ENCODE measurements around the gene B9D1.

B9D1 gene

DNA sequence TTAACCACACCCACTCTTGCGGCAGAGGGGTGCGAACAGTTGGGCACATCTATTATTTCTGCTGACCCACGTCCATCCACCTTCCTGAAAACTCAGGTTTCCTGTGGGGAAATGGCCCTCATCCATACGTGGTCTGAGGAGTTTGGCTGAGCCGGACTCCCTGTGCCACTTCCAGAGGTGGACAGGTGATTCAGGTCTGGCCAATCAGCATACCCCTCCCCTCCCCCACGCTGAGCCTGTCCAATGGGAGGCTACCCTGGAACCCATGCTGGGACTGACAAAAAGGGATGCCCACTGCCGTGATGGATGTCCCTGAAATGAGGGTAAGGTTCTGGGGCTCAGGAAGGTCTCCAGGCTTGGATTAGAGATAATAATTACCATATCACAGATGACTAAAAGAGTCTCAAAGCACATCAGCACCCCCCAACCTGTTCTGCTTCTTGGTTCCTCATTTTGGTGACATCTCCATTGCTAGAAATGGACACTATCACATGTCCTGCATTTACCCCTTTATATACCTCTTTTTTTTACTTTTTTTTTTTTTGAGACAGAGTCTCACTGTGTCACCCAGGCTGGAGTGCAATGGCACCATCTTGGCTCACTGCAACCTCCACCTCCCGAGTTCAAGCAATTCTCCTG, 10.5 kb upstream of the B9D1 start:
- Histone ChIP-seq H3K27me3 (ENCODE audit: insufficient read depth, low read length, poor library complexity) (no peaks in the 10 kb centered on the region), H2AFZ (ENCODE audit: low read depth, low read length) (no peak overlapping the region), H3K36me3 (ENCODE audit: insufficient read depth, low read length) (no peaks in the 10 kb centered on the region; the same call in 1 of the 2 replicates), H4K20me1 (ENCODE audit: insufficient read depth, low read length) (peaks cover 2% of the 10 kb centered on the region; the same call in 1 of the 2 replicates), H3K27ac (ENCODE audit: low read length) (no peak overlapping the region), H3K9ac (ENCODE audit: low read depth, low read length) (no peak overlapping the region), H3K4me3 (ENCODE audit: low read depth in 1 of 2, low read length in 2 of 2) (no peak overlapping the region), H3K4me1 (ENCODE audit: insufficient read depth, low read length) (peaks cover 15% of the 10 kb centered on the region), H3K79me2 (ENCODE audit: insufficient read depth, low read length) (peaks cover 6% of the 10 kb centered on the region), H3K4me2 (ENCODE audit: insufficient read depth, low read length) (no peak overlapping the region), H3K9me3 (ENCODE audit: insufficient read depth, low read length, severe bottlenecking) (no peaks in the 10 kb centered on the region)
- no peak for DNase-seq
- ATAC-seq (ENCODE audit: insufficient read depth, low read depth): no peak
- TF ChIP-seq EZH2 (IDR thresholded peaks at IDR 0.05; ENCODE audit: borderline replicate concordance, low read depth, low read length, severe bottlenecking): no peak
- TF ChIP-seq, protein P1, sequence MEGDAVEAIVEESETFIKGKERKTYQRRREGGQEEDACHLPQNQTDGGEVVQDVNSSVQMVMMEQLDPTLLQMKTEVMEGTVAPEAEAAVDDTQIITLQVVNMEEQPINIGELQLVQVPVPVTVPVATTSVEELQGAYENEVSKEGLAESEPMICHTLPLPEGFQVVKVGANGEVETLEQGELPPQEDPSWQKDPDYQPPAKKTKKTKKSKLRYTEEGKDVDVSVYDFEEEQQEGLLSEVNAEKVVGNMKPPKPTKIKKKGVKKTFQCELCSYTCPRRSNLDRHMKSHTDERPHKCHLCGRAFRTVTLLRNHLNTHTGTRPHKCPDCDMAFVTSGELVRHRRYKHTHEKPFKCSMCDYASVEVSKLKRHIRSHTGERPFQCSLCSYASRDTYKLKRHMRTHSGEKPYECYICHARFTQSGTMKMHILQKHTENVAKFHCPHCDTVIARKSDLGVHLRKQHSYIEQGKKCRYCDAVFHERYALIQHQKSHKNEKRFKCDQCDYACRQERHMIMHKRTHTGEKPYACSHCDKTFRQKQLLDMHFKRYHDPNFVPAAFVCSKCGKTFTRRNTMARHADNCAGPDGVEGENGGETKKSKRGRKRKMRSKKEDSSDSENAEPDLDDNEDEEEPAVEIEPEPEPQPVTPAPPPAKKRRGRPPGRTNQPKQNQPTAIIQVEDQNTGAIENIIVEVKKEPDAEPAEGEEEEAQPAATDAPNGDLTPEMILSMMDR (IDR thresholded peaks at IDR 0.05; ENCODE audit: borderline replicate concordance, extremely low read depth, low read length, poor library complexity, severe bottlenecking): no peak

DNA sequence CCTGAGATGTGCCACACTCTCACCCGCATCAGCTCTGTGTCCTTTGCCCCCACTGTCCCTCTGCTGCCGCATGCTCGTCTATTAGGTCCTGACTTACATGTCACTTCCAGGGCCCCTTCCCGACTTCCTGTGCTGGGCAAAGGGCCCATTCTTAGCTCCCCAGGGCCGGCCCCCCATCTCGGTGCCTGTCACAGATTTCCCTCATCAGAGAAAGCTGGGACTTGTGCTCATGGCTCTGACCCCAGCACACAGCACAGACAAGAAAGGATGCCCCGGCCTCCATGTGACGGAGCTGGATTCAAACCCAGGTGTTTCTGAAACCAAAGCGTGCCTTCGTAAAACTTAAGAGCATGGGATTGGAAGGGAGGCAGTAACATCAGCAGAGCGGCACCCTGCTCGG, 9.9 kb upstream of the B9D1 start:
- no peak overlapping the region for H3K4me2 ChIP-seq (ENCODE audit: insufficient read depth, low read length)
- DNase-seq: no peak
- H3K79me2 ChIP-seq (ENCODE audit: insufficient read depth, low read length): peaks cover 6% of the 10 kb centered on the region
- no peaks in the 10 kb centered on the region; the same call in 1 of the 2 replicates for H3K36me3 ChIP-seq (ENCODE audit: insufficient read depth, low read length)
- TF ChIP-seq, protein P1 (IDR thresholded peaks at IDR 0.05; ENCODE audit: borderline replicate concordance, extremely low read depth, low read length, poor library complexity, severe bottlenecking): no peak
- no peak for TF ChIP-seq EZH2 (IDR thresholded peaks at IDR 0.05; ENCODE audit: borderline replicate concordance, low read depth, low read length, severe bottlenecking)
- no peaks in the 10 kb centered on the region for H3K27me3 ChIP-seq (ENCODE audit: insufficient read depth, low read length, poor library complexity)
- no peak overlapping the region for H3K4me3 ChIP-seq (ENCODE audit: low read depth in 1 of 2, low read length in 2 of 2)
- ATAC-seq (ENCODE audit: insufficient read depth, low read depth): no peak
- H3K9me3 ChIP-seq (ENCODE audit: insufficient read depth, low read length, severe bottlenecking): no peaks in the 10 kb centered on the region
- H3K4me1 ChIP-seq (ENCODE audit: insufficient read depth, low read length): peaks cover 15% of the 10 kb centered on the region
- H4K20me1 ChIP-seq (ENCODE audit: insufficient read depth, low read length): peaks cover 2% of the 10 kb centered on the region; the same call in 1 of the 2 replicates
- no peak overlapping the region for H3K27ac ChIP-seq (ENCODE audit: low read length)
- H3K9ac ChIP-seq (ENCODE audit: low read depth, low read length): no peak overlapping the region
- H2AFZ ChIP-seq (ENCODE audit: low read depth, low read length): no peak overlapping the region

DNA sequence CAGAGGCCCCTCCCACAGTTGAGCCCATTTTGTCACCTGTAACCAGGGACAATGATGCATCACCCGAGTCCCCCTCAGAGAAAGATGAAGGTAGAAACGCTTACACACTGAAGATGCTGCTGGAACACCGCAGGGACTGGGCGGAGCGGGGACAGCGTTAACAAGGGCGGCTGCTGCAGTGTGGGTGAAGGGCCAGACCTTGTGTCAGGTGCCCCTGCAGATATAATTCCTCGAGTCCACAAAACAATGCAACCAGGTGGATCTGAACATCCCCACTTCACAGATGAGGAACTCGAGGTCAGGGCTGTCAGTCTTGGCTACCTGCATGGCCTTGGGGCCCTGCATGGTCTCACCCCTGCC, 9.5 kb upstream of the B9D1 start:
- Histone ChIP-seq H3K9me3 (ENCODE audit: insufficient read depth, low read length, severe bottlenecking) (no peaks in the 10 kb centered on the region), H3K79me2 (ENCODE audit: insufficient read depth, low read length) (peaks cover 3% of the 10 kb centered on the region), H3K4me3 (ENCODE audit: low read depth in 1 of 2, low read length in 2 of 2) (no peak overlapping the region), H3K9ac (ENCODE audit: low read depth, low read length) (no peak overlapping the region), H3K4me1 (ENCODE audit: insufficient read depth, low read length) (peaks cover 12% of the 10 kb centered on the region), H3K27ac (ENCODE audit: low read length) (no peak overlapping the region), H2AFZ (ENCODE audit: low read depth, low read length) (no peak overlapping the region), H3K4me2 (ENCODE audit: insufficient read depth, low read length) (no peak overlapping the region), H4K20me1 (ENCODE audit: insufficient read depth, low read length) (peaks cover 2% of the 10 kb centered on the region; the same call in 1 of the 2 replicates), H3K27me3 (ENCODE audit: insufficient read depth, low read length, poor library complexity) (no peaks in the 10 kb centered on the region), H3K36me3 (ENCODE audit: insufficient read depth, low read length) (no peaks in the 10 kb centered on the region)
- ATAC-seq (ENCODE audit: insufficient read depth, low read depth): no peak
- no peak for DNase-seq
- no peak for TF ChIP-seq EZH2 (IDR thresholded peaks at IDR 0.05; ENCODE audit: borderline replicate concordance, low read depth, low read length, severe bottlenecking)
- TF ChIP-seq, protein P1 (IDR thresholded peaks at IDR 0.05; ENCODE audit: borderline replicate concordance, extremely low read depth, low read length, poor library complexity, severe bottlenecking): no peak
